C4-2B (cell line): ENCODE measurements around the gene AGPAT4.

Source experiments
- H3K27ac ChIP-seq: fragments of 450-650 bp; 2 replicates; pipeline ENCODE4 v1.5.1; 2017
- ZFX ChIP-seq: fragments of 450-650 bp; IDR thresholded peaks from 2 replicates; pipeline ENCODE4 v1.6.1; 2017
- TF ChIP-seq, protein P1 (sequence below): fragments of 450-650 bp; conservative IDR thresholded peaks from 2 replicates; pipeline ENCODE4 v1.5.1; 2017; ENCODE audit warnings: mild to moderate bottlenecking

AGPAT4 gene

GRCh38 chr6:161308075-161308655 lies 34.3 kb upstream of the AGPAT4 start:
- no peak for TF ChIP-seq ZFX
- TF ChIP-seq, protein P1, sequence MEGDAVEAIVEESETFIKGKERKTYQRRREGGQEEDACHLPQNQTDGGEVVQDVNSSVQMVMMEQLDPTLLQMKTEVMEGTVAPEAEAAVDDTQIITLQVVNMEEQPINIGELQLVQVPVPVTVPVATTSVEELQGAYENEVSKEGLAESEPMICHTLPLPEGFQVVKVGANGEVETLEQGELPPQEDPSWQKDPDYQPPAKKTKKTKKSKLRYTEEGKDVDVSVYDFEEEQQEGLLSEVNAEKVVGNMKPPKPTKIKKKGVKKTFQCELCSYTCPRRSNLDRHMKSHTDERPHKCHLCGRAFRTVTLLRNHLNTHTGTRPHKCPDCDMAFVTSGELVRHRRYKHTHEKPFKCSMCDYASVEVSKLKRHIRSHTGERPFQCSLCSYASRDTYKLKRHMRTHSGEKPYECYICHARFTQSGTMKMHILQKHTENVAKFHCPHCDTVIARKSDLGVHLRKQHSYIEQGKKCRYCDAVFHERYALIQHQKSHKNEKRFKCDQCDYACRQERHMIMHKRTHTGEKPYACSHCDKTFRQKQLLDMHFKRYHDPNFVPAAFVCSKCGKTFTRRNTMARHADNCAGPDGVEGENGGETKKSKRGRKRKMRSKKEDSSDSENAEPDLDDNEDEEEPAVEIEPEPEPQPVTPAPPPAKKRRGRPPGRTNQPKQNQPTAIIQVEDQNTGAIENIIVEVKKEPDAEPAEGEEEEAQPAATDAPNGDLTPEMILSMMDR = no peak

GRCh38 chr6:161305860-161306259 lies 32.0 kb upstream of the AGPAT4 start:
- TF ChIP-seq ZFX = no peak
- TF ChIP-seq, protein P1 = no peak
- H3K27ac ChIP-seq = no peak overlapping the region

More at GRCh38 chr6:161308075-161308655, 34.3 kb upstream of the AGPAT4 start:
- H3K27ac ChIP-seq = no peak overlapping the region

DNA sequence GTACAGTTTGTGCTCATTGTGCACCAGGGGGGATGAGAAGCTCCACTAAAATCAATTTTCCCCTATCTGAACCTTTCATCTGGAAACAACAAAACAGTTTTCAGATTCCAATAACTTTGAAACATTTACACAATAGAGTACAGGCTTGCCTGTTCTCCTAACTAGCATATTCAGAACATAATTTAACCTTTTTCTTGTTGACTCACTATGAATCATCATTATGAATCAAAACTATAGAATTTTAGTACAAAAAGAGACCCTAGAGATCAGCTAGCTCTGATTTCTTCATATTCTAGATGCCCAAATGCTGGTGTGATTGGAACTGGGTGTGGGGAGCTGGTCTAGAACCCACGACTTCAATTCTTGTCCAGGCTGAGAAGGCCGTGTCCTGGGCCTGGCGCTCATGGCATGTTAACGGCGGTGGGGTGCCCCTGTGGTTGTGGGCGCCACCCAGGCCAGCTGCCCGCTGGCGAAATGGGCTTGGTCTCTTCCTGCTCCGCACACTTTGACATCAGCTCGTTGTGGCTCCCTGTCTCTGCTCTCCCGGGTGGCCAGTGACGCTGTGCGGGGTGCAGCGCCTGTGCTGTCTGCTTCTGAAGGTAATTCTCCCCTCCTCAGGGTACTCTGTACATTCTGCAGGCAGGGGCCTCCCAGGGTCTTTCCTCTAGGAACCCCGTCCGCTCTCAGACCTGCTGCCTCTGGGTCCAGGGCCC lies 29.9 kb upstream of the AGPAT4 start:
- no peak for TF ChIP-seq ZFX
- TF ChIP-seq, protein P1 = no peak
- no peak overlapping the region for H3K27ac ChIP-seq

DNA sequence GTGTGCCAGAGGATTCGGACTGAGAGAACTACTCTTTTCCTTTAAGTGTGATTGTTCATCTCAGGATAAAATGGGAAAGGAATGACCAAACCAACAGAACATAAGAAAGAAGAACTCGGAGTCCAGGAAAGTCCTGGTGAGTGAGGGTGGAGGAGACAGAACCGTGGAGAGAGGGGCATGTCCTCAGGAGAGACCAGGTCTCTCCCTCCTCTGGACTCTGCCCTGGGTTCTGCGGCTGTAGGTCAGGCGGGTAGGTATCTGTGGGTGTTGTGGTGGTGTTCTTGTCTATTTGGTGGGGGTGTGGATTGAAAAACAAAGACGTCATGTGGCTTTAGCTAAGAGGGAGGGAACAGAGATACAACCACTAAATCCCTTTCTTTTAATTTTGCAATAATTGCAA lies 29.1 kb upstream of the AGPAT4 start:
- no peak overlapping the region for H3K27ac ChIP-seq
- TF ChIP-seq, protein P1 = no peak
- no peak for TF ChIP-seq ZFX

GRCh38 chr6:161301338-161301737 lies 27.5 kb upstream of the AGPAT4 start:
- TF ChIP-seq ZFX = no peak
- no peak overlapping the region for H3K27ac ChIP-seq

- TF ChIP-seq, protein P1 = no peak
- TF ChIP-seq ZFX = no peak
- no peak overlapping the region for H3K27ac ChIP-seq
Measured at GRCh38 chr6:161300823-161301222, 27.0 kb upstream of the AGPAT4 start.

DNA sequence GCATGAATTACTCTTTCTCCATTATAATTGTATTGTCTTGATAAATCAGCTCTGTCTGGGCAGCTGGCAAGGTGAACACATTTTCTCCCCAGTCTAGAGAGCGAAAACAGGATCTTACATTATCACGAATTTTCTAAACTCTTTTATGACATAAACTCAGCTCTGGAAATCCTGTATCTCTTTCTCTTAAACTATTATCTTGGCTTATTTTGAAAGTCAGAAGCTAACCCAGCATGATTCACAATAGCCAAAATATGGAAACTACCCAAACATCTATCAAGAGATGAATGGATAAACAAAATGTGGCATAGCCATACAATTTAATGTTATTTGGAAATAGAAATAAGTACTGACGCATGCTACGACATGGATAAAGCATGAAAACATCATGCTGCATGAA lies 25.9 kb upstream of the AGPAT4 start:
- no peak overlapping the region for H3K27ac ChIP-seq
- TF ChIP-seq, protein P1 = no peak
- TF ChIP-seq ZFX = no peak

DNA sequence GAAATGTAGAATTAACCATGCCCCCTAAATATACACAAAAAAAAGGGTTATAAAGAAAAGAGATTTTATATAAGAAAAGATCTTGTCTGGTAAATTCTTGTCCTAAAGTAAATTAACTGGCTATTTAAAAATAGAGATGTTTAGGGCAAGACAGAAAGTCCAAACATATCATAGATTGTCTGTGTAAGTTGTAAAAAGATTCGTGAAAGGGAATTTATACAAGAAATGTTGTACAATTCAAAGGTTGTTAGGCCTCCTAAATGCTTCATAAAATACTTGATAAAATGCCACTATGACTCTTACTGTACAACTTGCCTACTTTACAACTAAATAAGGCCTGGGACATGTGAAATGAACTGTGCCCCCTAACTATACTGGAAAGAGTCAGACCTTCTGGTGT lies 21.9 kb upstream of the AGPAT4 start:
- no peak for TF ChIP-seq ZFX
- no peak overlapping the region for H3K27ac ChIP-seq
